ENCODE results near the gene ITGB3BP.

DNA sequence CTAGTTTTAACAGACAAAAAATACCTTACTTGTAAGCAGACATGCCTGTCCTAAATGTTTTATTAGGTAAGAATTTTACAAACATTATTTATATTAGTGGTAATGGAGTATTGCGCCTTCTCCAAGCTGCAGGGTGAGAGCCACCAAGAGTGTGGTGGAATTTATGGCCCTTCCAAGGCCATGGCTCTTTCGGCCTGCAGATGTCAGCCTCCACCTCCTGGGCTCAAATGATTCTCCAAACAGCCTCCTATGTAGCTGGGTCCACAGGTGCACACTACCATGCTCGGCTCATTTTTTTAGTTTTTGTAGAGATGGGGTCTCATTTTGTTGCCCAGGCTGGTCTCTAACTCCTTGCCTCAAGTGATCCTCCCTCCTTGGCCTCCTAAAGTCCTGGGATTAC, 56.3 kb downstream of the ITGB3BP start:
- TF ChIP-seq POLR2A (IDR thresholded peaks at IDR 0.05) = no peak
- TF ChIP-seq, protein P1, sequence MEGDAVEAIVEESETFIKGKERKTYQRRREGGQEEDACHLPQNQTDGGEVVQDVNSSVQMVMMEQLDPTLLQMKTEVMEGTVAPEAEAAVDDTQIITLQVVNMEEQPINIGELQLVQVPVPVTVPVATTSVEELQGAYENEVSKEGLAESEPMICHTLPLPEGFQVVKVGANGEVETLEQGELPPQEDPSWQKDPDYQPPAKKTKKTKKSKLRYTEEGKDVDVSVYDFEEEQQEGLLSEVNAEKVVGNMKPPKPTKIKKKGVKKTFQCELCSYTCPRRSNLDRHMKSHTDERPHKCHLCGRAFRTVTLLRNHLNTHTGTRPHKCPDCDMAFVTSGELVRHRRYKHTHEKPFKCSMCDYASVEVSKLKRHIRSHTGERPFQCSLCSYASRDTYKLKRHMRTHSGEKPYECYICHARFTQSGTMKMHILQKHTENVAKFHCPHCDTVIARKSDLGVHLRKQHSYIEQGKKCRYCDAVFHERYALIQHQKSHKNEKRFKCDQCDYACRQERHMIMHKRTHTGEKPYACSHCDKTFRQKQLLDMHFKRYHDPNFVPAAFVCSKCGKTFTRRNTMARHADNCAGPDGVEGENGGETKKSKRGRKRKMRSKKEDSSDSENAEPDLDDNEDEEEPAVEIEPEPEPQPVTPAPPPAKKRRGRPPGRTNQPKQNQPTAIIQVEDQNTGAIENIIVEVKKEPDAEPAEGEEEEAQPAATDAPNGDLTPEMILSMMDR (IDR thresholded peaks at IDR 0.05) = no peak
